ENCODE data around the gene PRDM11. TPM values are rescaled to one million over a fixed set of nuclear protein-coding genes. Genes with fewer than 3 reads are reported as not detected.

PRDM11 gene
- total RNA-seq, 2 experiments from 2014 or later = 4.5 to 4.8 TPM

- ChIA-PET POLR2A (no interaction called here), CTCF (no interaction called here)
These were observed 40.9 kb downstream of the PRDM11 start for GRCh38 chr11:45187375-45187774.

- ChIA-PET CTCF (no interaction called here), POLR2A (no interaction called here)
These were observed 41.7 kb downstream of the PRDM11 start for GRCh38 chr11:45188127-45188526.

GRCh38 chr11:45189230-45189629, 42.8 kb downstream of the PRDM11 start:
- POLR2A ChIA-PET = interaction anchor here (0.5 kb wide), 1 partner anchor 1358 kb away, joined by 3 read pairs; no protein-coding TSS in a partner anchor
- CTCF ChIA-PET = no interaction called here

GRCh38 chr11:45193695-45194094, 47.3 kb downstream of the PRDM11 start:
- POLR2A ChIA-PET = no interaction called here
- CTCF ChIA-PET = interaction anchor here (1.4 kb wide), 1 partner anchor 83 kb away, joined by 4 read pairs; no protein-coding TSS in a partner anchor

DNA sequence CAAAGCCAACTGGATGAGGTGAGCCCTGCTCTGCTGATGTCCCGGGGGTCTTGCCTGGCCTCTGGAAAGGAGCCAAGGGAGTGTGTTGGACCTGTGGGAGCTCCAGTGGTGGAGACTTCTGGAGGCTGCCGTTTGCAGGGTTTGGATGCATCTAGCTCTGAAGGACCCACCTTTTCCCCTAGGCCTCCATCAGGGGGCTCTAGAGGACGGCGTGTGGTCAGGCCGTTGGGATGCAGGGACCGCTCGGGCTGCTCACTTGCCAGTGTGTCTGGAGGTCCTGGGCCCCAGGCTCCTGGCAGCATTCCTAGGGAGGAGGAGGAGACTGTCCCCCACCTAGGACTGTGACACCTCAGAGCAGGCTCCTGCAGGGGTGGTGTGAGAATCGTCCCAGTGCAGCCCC, 58.3 kb downstream of the PRDM11 start:
- ChIA-PET POLR2A (no interaction called here), CTCF (no interaction called here)

DNA sequence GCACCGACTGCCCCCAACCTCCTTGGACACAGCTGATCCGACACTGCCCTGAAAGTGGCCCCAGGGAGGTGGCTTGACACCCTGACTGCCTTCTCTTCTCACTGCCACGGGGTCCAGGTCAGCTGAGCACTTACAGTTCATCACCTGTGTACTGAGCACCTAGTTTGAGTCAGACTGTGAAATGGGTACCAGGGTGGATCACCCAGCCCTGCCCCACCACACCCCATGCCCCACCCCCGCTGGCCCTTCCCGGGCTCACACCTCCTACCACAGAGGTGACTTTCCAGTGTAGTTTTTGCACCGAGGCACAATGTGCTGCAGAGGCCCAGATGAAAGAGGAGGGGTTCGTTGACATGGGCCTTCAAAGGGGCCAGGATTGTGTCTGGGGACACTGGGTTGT, 59.5 kb downstream of the PRDM11 start:
- POLR2A ChIA-PET = no interaction called here
- CTCF ChIA-PET = no interaction called here

DNA sequence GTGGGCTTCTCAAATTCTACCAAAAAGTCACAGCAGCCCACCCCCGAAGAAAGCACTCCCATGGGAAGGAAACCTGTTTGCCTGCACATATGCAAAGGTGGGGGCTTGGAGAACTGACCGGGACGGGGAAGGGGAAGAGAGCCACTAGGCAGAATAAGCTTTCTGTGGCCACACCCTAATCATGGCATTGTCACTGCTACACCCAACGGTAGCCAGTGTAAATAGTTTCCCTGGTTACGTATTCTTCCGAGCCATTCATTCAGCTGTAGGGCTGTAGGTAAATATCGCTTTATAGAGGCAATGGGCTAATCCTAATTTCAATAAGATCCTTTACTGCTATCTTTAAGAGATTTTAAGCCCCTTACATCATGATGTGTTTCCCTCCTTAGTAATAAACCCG, 61.7 kb downstream of the PRDM11 start:
- CTCF ChIA-PET = no interaction called here

DNA sequence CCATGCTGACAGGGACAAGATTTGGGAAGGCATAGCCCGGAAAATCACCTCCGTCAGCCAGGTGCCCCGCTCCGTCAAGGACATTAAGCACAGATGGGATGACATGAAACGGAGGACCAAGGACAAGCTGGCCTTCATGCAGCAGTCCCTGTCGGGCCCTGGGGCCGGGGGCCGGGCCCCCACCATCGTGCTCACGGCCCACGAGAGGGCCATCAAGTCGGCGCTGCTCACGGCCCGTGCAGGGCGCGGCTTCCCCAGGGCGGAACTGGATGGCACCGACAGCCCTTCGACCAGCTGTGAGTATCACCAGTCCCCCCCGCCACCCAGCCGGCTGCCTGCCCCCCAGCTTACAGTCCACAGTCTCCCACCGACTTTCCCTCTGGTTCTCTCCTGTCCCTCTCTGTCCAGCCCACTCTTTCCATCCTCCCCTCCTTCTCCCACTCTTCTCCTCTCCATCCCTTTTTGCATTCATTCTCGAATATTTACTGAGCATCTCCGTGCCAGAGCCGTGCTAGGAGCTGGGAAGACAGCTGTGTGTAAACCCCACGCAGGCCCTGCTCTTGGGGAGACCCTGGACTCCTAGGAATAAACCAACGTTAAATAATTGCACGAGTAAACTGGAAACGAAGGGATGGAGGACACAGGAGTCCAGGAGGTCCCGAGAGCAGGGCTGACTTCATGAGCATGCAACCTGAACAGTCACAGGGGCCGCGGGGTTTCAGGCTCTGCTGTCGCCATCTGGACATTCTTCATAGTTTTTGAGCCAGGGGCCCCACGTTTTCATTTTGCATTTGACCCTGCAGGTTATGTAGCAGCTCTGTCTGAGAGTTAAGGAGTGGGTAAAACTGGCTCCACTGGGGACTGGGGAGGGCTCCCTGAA, 62.8 kb downstream of the PRDM11 start:
- ChIA-PET CTCF (no interaction called here), POLR2A (no interaction called here)

More for the DNA sequence above, 61.7 kb downstream of the PRDM11 start:
- POLR2A ChIA-PET = no interaction called here

DNA sequence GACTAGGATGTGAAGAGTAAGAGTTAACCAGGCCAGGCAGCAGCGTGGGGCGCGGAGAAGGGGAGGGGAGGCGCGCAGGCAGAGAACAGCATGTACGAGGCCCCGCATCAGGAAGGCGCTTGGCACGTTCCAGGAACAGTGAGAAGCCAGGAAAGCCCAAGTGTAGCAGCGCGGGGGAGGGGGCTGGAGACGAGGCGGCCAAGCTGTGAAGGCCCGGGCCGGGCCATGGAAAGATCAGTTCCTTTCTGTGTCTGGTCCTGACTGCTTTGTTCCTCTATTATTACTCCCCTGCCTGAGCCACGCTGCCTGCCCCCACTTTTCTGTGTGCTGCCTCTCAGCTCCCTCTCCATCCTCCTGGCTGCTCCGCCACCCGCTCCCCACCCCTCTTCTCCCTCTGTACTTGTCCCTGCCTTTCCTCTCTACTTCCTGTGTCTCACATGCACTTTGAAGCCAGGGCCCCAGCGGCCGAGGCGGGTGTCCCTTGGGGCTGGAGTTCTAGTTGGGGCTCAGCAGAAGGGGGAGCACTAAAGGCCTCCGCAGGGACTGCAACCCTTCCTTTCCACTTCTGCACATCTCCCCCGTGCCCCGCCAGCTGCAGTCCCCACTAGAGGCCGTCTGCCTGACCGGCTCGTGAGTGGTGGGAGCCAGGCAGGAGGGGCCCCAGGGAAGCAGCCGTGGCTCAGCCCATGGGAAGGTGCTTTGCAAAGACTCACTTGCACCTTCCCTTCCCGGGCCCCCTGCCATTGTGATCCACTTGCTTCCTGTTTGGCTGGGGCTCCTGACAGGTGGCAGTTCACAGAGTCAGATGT, 63.7 kb downstream of the PRDM11 start:
- CTCF ChIA-PET = interaction anchor here (1.0 kb wide), 1 partner anchor 15 kb away, joined by 3 read pairs; no protein-coding TSS in a partner anchor
- POLR2A ChIA-PET = no interaction called here

DNA sequence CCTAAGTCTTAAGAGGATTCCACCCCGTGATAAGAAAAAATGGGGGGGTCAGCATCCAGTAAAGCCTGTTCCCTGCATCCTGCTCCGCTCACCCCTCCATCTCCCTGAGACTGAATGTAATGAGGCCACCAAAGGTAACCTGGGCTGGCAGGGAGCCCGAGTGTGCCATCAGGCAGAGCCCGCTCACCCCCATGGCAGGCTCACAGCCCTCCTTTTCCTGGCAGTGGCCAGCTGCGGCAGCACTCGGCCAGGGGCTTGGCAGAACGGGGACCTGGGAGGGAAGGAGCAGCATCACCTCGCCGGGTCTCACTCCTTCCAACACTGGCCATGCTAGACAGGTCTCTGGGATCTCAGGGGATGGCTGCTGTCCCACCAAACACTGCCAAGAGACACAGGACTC, 64.4 kb downstream of the PRDM11 start:
- ChIA-PET CTCF (interaction anchor here (1.0 kb wide), 1 partner anchor 16 kb away, joined by 3 read pairs; no protein-coding TSS in a partner anchor), POLR2A (no interaction called here)

- CTCF ChIA-PET = no interaction called here
- POLR2A ChIA-PET = no interaction called here
These were observed 65.3 kb downstream of the PRDM11 start for GRCh38 chr11:45211732-45212131.

- CTCF ChIA-PET = no interaction called here
These were observed 66.3 kb downstream of the PRDM11 start for GRCh38 chr11:45212566-45213315.

DNA sequence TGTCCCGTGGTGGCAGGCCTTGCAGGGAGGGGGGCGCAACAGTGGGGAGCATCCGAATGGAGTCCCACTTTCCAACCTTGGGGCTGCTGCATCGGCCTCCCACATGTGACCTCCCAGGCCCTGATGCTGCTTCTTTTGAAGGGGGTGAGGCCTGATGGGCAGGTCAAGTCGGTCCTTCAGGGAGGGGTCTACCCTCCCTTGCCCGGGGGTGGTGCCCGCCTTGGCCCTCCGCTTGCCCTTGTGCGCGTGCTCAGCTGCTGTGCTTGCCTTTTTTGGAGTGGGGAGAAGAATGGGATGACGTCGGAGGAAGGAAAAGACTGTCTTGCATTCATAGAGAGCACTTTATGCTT, 66.9 kb downstream of the PRDM11 start:
- POLR2A ChIA-PET = no interaction called here
- CTCF ChIA-PET = no interaction called here

More at GRCh38 chr11:45212566-45213315, 66.3 kb downstream of the PRDM11 start:
- POLR2A ChIA-PET = no interaction called here

GRCh38 chr11:45213717-45214116, 67.3 kb downstream of the PRDM11 start:
- ChIA-PET POLR2A (no interaction called here), CTCF (interaction anchor here (1.3 kb wide), 1 partner anchor 20 kb away, joined by 3 read pairs; no protein-coding TSS in a partner anchor)

DNA sequence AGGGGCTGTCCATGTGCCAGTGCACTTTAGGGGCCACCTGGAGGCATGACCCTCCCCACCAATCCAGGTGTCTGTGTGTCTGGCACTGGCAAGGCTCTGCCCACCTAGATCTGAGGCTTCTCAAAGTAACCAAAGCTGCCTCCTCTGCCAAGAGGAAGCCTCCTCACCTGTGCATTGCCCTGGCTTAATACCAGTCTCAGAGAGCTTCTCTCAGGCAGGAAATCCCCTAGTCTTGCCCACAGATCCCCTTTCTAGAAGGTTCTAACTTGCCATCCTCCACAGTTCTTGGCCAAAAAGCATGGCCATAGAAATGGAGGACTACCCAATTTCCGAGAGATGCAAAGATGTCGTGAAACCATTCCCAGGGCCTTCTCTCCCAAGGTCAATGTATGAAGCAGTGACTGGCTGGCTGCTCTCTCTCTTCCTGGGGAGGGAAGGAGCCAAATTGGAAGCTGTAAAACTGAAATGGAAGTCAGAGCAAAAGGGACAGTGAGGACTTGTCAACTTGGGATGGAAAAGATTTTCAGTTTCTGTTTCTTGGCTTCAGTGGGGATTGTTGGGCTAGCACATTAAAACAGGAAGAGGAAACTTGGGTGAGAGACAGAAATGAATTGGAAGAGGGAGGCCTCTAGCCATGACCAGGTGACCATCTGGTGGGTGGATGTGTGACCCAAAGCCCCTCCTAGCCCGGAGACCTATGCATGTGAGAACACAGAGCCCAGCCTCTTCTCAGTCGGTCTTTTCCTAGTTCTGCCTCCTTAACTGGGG, 68.8 kb downstream of the PRDM11 start:
- CTCF ChIA-PET = interaction anchor here (1.4 kb wide), 1 partner anchor 18 kb away, joined by 4 read pairs; no protein-coding TSS in a partner anchor
- POLR2A ChIA-PET = no interaction called here

DNA sequence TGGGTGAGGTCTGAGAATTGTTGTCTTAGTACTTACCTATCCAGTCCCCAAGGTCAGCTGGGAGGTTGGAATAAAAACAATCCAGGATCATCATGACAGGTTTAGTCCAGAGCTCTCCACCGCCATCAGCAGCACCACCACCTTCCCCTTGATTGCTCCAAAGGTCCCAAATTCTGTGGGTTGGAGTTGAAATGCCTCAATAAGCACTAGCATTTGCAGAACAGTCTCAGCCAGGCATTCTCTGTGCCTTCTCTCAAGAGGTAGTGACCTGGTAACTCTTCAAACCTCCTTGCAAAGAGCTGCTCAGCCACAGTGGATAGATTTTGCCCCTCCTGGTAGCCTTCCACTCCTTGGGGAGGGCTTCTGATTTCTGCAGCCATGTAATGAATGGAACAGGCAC, 69.6 kb downstream of the PRDM11 start:
- CTCF ChIA-PET = interaction anchor here (1.4 kb wide), 1 partner anchor 18 kb away, joined by 4 read pairs; no protein-coding TSS in a partner anchor
- POLR2A ChIA-PET = no interaction called here

- CTCF ChIA-PET = interaction anchor here (1.4 kb wide), 1 partner anchor 17 kb away, joined by 4 read pairs; no protein-coding TSS in a partner anchor
These were observed 70.5 kb downstream of the PRDM11 start for GRCh38 chr11:45216901-45217300.

DNA sequence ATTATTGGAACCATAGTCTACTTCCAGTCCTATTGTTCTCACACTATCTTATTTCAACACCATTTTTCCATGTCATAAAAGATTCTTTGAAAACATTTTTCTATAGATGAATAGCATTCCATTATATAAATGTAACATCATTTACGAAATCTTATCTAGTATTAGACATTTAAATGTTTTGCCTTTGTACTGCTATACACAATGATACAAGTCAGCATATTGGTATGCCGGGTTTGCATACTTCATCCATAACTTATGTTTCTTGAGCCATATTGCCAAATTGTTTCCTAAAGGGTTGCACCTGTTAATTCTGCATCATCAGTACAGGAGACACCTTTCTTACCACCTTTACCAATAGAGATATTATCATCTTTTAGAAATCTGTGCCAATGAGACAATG, 71.6 kb downstream of the PRDM11 start:
- ChIA-PET CTCF (no interaction called here), POLR2A (no interaction called here)

More at GRCh38 chr11:45216901-45217300, 70.5 kb downstream of the PRDM11 start:
- POLR2A ChIA-PET = no interaction called here

GRCh38 chr11:45218705-45219104, 72.3 kb downstream of the PRDM11 start:
- ChIA-PET CTCF (no interaction called here), POLR2A (no interaction called here)

Measured in activated CD8-positive, alpha-beta memory T cell treated with anti-CD3 and anti-CD28 coated beads for 36 hours (primary cell).